Karpas-422 (cell line): Measurements from ENCODE around the gene FAXDC2. TPM values are rescaled to one million over a fixed set of nuclear protein-coding genes. Genes with fewer than 3 reads are reported as not detected.
"Not testable (repeated sequence)": the region's sequence is repeated elsewhere in the genome, so short reads cannot be mapped to it uniquely, and the experiment has no call there.

Source experiments
- DNase-seq: peaks from one replicate; pipeline ENCODE4 v3.0.0-alpha.2; 2015
- H2AFZ ChIP-seq: fragments of 200-600 bp; sonication (generic); 2 replicates; pipeline ENCODE4 v1.6.1; 2014; ENCODE audit warnings: antibody characterized with exemption, low read length, mixed read lengths
- H3K27ac ChIP-seq: fragments of 200-600 bp; sonication (generic); 2 replicates; pipeline ENCODE4 v1.5.1; 2014; ENCODE audit warnings: mild to moderate bottlenecking, low read length, moderate library complexity
- H3K27me3 ChIP-seq: fragments of 200-600 bp; sonication (generic); 2 replicates; pipeline ENCODE4 v1.6.1; 2014; ENCODE audit warnings: low read length, mixed read lengths
- H3K36me3 ChIP-seq: fragments of 200-600 bp; sonication (generic); 2 replicates; pipeline ENCODE4 v1.6.1; 2014; ENCODE audit warnings: low read length, mixed read lengths; ENCODE audit not compliant: insufficient read depth
- H3K4me1 ChIP-seq: fragments of 200-600 bp; sonication (generic); 2 replicates; pipeline ENCODE4 v1.6.1; 2014; ENCODE audit warnings: mild to moderate bottlenecking, low read length, mixed read lengths
- H3K4me2 ChIP-seq: fragments of 200-600 bp; sonication (generic); 2 replicates; pipeline ENCODE4 v1.6.1; 2014; ENCODE audit warnings: low read length, low read depth, mild to moderate bottlenecking; ENCODE audit not compliant: poor library complexity, severe bottlenecking
- H3K4me3 ChIP-seq: fragments of 200-600 bp; sonication (generic); 2 replicates; pipeline ENCODE4 v1.5.1; 2014; ENCODE audit warnings: mild to moderate bottlenecking, antibody characterized with exemption, low read length, mixed read lengths
- H3K79me2 ChIP-seq: fragments of 200-600 bp; sonication (generic); 2 replicates; pipeline ENCODE4 v1.6.1; 2014; ENCODE audit warnings: mild to moderate bottlenecking, low read length, mixed read lengths
- H3K9ac ChIP-seq: fragments of 200-600 bp; sonication (generic); 2 replicates; pipeline ENCODE4 v1.6.0; 2014; ENCODE audit warnings: low read length
- H3K9me2 ChIP-seq: fragments of 200-600 bp; sonication (generic), shearing (Covaris generic); replicated peaks from 2 replicates; pipeline ENCODE4 v1.6.0; 2014; ENCODE audit warnings: mild to moderate bottlenecking, low read length, moderate library complexity; ENCODE audit not compliant: insufficient read depth
- H3K9me3 ChIP-seq: fragments of 300-700, 200-600 bp; sonication (generic); 2 replicates; pipeline ENCODE4 v1.6.1; 2014; ENCODE audit warnings: low read length, mixed read lengths
- H4K20me1 ChIP-seq: fragments of 200-600 bp; sonication (generic); 2 replicates; pipeline ENCODE4 v1.6.1; 2014; ENCODE audit warnings: mild to moderate bottlenecking, antibody characterized with exemption, low read length, low read depth; ENCODE audit not compliant: insufficient read depth
- total RNA-seq: library from RNA; depleted of rRNA; stranded (reverse); fragments of >200 nt; shearing (Covaris generic); gene quantifications from 2 replicates; pipeline ENCODE4 v1.2.3, GENCODE V29; 2014; ENCODE audit warnings: low replicate concordance

FAXDC2 gene
- total RNA-seq, 1 experiment from 2014 or later = not detected

DNA sequence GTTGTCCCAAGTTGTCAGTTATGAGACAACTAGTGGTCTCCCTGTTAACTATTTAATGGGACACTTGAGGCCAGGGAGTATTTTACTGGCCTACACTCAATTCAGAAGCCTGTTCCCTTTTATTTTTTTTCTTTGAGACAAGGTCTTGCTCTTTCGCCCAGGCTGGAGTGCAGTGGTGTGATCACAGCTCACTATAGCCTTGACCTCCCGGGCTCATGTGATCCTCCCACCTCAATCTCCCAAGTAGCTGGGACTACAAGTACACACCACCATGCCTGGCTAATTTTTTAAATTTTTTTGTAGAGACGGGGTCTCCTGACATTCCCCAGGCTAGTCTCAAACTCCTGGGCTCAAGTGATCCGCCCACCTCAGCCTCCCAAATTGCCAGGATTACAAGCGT is 27.5 kb downstream of the FAXDC2 start:
- H3K79me2 ChIP-seq, H3K9ac ChIP-seq, DNase-seq, H3K4me2 ChIP-seq, H3K27me3 ChIP-seq, H3K4me1 ChIP-seq, H3K4me3 ChIP-seq, H3K9me3 ChIP-seq, H3K9me2 ChIP-seq, H3K27ac ChIP-seq, H2AFZ ChIP-seq, H4K20me1 ChIP-seq: not testable (repeated sequence)
- H3K36me3 ChIP-seq = peaks cover 27% of the 10 kb centered on the region

DNA sequence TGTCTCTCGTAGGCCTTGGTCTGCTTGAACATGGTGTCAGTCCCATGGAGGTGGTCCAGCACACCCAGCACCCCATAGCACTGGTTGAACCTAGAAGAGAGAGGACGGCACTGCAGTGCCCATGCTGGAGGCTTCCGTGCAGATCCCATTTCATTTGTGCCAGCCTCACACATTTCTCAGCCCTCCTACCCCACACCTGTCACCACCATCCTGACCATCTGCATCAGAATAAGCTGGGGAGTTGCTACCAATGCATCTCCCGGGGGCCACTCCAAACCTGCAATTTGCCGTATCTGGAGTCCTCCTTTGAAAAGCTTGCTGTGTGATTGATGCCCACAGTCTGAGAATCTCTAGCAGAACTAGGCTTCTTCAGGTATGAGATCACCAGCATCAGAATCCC is 30.0 kb downstream of the FAXDC2 start:
- Histone ChIP-seq H3K27me3 (no peaks in the 10 kb centered on the region), H3K4me1 (no peaks in the 10 kb centered on the region), H3K9ac (no peak overlapping the region), H3K4me2 (no peak overlapping the region), H4K20me1 (no peaks in the 10 kb centered on the region), H3K9me3 (no peaks in the 10 kb centered on the region), H3K27ac (no peak overlapping the region), H3K79me2 (peaks cover 12% of the 10 kb centered on the region; the same call in 1 of the 2 replicates), H3K4me3 (no peak overlapping the region), H3K9me2 (no peaks in the 10 kb centered on the region), H3K36me3 (peaks cover 52% of the 10 kb centered on the region), H2AFZ (no peak overlapping the region)
- DNase-seq = no peak

DNA sequence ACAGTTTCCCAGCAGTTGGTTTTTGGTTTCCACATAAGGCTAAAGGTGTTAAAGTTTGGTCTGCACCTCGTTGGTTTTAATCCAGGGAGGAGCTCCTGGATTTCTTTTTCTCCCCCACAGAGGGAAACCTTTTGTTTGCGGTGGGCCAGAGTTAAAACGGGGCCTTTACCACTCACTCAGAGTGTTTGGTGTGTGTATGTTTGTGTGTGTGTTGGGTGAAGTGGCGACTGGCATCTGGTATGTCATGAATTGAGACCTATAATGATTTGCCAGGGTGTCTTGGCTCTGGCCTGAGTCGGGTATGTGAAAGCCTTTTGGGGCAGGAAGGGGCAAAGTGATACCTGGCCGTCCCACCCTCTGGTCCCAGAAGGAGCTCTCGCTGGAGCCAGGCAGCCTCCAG is 30.9 kb downstream of the FAXDC2 start:
- Histone ChIP-seq H3K9ac (no peak overlapping the region), H3K36me3 (peaks cover 60% of the 10 kb centered on the region), H2AFZ (no peak overlapping the region), H3K4me2 (no peak overlapping the region), H3K27ac (no peak overlapping the region), H3K79me2 (peaks cover 18% of the 10 kb centered on the region; the same call in 1 of the 2 replicates), H4K20me1 (no peaks in the 10 kb centered on the region), H3K9me2 (no peaks in the 10 kb centered on the region), H3K4me3 (no peak overlapping the region), H3K4me1 (no peaks in the 10 kb centered on the region), H3K9me3 (no peaks in the 10 kb centered on the region), H3K27me3 (no peaks in the 10 kb centered on the region)
- no peak for DNase-seq

DNA sequence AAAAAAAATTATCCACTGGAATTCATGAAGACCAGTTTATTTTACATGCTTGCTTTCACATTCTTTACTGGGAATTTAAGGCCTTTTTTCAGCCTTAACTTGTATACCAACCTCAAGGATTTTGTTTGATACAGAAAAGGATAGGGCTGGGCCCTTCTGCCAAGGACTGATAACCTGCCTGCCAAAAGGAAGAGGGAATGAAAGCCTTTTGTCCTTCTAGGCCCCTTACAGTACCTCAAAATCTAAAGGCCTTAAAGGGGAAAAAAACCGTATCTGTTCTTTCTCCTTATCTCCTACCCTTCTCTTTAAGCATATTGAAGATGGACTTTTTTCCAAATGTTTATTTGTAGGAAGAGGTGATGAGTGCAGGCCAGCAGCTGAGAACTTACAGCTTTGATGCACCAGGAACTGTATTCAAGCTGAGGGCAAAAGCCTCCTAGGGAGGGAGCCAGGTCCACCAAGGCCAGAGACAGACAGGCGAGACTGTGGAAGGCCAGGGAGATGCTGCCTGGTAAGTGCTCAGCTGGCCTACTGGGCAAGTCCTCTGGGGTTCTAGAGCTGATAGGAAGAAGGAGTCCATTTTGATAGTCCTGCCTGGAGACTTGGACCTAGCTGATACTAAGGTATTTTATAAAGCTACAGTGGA is 31.8 kb downstream of the FAXDC2 start:
- Histone ChIP-seq H3K36me3 (peaks cover 62% of the 10 kb centered on the region), H3K4me1 (no peaks in the 10 kb centered on the region), H3K4me2 (no peak overlapping the region)

DNA sequence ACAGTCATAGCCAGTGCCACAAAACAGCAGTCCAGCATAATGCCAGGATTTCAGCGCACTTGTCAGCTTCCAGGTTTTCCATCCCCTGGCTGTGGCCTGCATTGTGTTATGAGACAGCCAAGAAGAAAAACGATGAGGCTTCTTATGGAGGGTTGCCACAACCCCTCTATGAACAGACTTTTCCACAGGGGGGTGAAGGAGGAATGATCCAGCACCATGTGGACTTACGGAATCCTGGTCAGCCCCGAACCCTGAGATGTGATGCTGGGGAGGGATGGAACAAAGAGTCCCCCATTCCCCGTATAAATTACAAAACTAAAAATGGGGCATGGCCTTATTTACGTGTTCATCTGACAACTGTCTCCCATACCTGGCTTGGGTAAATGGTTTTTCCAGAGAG is 32.6 kb downstream of the FAXDC2 start:
- Histone ChIP-seq H2AFZ (no peak overlapping the region), H3K4me3 (no peak overlapping the region), H3K9me3 (no peaks in the 10 kb centered on the region), H3K27ac (no peak overlapping the region), H4K20me1 (0 out of 2 replicates have a peak, but pooled peaks cover 11% of the 10 kb centered on the region), H3K27me3 (no peaks in the 10 kb centered on the region), H3K4me2 (no peak overlapping the region), H3K9ac (no peak overlapping the region), H3K4me1 (no peaks in the 10 kb centered on the region), H3K9me2 (no peaks in the 10 kb centered on the region), H3K36me3 (peaks cover 69% of the 10 kb centered on the region), H3K79me2 (peaks cover 30% of the 10 kb centered on the region)
- DNase-seq = no peak

More for the DNA sequence above, 31.8 kb downstream of the FAXDC2 start:
- Histone ChIP-seq H3K4me3 (no peak overlapping the region), H4K20me1 (0 out of 2 replicates have a peak, but pooled peaks cover 3% of the 10 kb centered on the region), H2AFZ (no peak overlapping the region), H3K27me3 (no peaks in the 10 kb centered on the region), H3K79me2 (peaks cover 23% of the 10 kb centered on the region), H3K9me2 (no peaks in the 10 kb centered on the region), H3K9ac (no peak overlapping the region), H3K27ac (no peak overlapping the region), H3K9me3 (no peaks in the 10 kb centered on the region)
- no peak for DNase-seq

DNA sequence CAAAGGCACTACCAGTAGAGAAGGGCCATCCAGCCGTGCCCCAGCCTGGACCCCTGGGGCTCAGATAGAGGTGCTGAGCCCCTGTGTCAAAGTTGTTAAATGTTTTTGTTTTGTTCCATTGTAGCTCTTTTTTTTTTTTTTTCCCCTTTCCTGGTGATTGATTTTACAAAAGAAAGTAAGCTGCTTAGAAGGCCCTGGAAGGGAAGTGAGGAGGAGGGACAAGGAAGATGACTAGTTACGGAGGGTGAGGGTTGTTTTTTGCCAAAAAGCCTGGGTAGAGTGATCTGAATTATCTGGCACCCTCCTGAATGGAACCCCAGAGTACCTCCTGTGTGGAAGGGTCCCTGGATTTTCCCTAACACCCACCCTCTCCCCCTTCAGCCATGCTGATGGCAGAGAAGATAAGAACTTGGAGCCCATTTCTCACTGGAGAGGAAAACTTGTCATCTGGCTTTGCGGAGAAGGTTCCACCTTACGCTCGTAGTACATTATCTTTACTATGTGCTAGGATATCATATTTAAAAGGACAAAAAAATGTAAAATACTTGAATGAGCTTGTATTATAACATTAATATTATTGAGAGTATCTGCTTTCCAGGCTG is 33.4 kb downstream of the FAXDC2 start:
- H3K4me1 ChIP-seq = no peaks in the 10 kb centered on the region
- H2AFZ ChIP-seq = no peak overlapping the region
- peaks cover 70% of the 10 kb centered on the region for H3K36me3 ChIP-seq
- H3K9me2 ChIP-seq = no peaks in the 10 kb centered on the region
- no peak overlapping the region for H3K4me2 ChIP-seq
- no peak overlapping the region for H3K4me3 ChIP-seq
- H3K9ac ChIP-seq = no peak overlapping the region
- no peaks in the 10 kb centered on the region for H3K9me3 ChIP-seq
- DNase-seq = no peak
- 0 out of 2 replicates have a peak, but pooled peaks cover 12% of the 10 kb centered on the region for H4K20me1 ChIP-seq
- H3K79me2 ChIP-seq = peaks cover 35% of the 10 kb centered on the region
- no peaks in the 10 kb centered on the region for H3K27me3 ChIP-seq
- no peak overlapping the region for H3K27ac ChIP-seq

DNA sequence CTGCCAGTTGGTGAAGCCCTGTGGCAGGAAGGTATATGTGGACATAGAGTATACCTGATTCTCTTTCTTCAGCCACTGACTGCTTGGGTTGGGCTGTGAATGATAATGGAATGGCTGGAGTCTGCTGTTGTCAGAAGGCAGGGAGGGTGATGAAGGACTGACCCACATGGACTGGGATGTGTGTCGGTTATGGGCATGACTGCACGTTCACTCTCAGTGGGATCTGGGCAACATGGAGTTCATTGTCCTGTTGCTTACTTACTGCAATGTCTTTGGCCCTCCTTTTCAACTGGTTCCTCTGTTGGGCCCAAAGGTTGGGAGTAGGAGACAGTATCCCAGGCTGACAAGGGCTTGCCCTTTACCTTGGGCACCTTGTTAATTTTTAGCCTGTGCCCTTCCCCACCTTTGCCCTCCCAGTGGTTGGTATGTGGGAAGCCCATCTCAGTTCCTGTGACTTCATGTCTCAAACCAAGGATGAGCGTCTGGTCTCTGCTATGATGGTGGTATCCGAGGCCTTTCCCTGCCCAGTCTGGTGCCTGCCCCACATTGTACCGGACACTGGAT is 34.6 kb downstream of the FAXDC2 start:
- Histone ChIP-seq H3K79me2 (peaks cover 42% of the 10 kb centered on the region), H3K36me3 (peaks cover 78% of the 10 kb centered on the region), H3K9ac (no peak overlapping the region), H3K4me1 (no peaks in the 10 kb centered on the region), H3K9me3 (no peaks in the 10 kb centered on the region), H3K9me2 (no peaks in the 10 kb centered on the region), H3K27me3 (no peaks in the 10 kb centered on the region), H2AFZ (no peak overlapping the region), H3K4me2 (no peak overlapping the region), H3K4me3 (no peak overlapping the region), H4K20me1 (peaks cover 18% of the 10 kb centered on the region; the same call in 1 of the 2 replicates), H3K27ac (no peak overlapping the region)
- DNase-seq = no peak

DNA sequence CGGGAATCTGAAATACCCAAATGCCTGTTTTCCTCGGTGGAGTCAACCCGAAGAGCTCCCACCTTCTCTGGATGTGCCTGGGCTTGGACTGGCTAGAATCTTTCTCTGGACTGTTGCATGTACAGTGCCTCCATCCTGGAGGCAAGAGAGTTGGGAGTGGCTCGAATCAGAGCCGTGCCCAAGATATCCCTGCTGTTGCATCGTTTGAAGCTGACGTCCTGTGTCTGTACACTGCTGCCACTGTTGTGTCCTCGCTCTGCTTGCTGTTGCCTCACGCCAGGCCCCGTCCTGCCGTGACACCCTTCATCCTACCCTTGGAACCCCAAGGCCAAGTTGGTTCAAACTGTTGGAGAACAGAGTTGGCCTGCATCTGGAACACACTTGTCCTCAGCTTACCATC is 35.4 kb downstream of the FAXDC2 start:
- H3K27ac ChIP-seq = no peak overlapping the region
- H2AFZ ChIP-seq = no peak overlapping the region
- H3K79me2 ChIP-seq = peaks cover 42% of the 10 kb centered on the region
- H3K4me2 ChIP-seq = no peak overlapping the region
- no peaks in the 10 kb centered on the region for H3K9me3 ChIP-seq
- H3K27me3 ChIP-seq = no peaks in the 10 kb centered on the region
- H3K36me3 ChIP-seq = peaks cover 78% of the 10 kb centered on the region
- H3K4me1 ChIP-seq = no peaks in the 10 kb centered on the region
- H3K9me2 ChIP-seq = no peaks in the 10 kb centered on the region
- no peak overlapping the region for H3K9ac ChIP-seq
- H4K20me1 ChIP-seq = peaks cover 18% of the 10 kb centered on the region; the same call in 1 of the 2 replicates
- no peak overlapping the region for H3K4me3 ChIP-seq
- no peak for DNase-seq
